HG03064 (cell line): ENCODE results near the gene CRYBB3.
"Not testable (repeated sequence)": the region's sequence is repeated elsewhere in the genome, so short reads cannot be mapped to it uniquely, and the experiment has no call there.

ENCODE experiments used
- ATAC-seq: cut with Tn5 transposase; IDR thresholded peaks from one replicate; pipeline ENCODE4 v1.9.1; 2021; ENCODE audit warnings: low read depth; ENCODE audit not compliant: unreplicated experiment

Gene CRYBB3

GRCh38 chr22:25238058-25238457 is 38.4 kb downstream of the CRYBB3 start:
- ATAC-seq, result not testable (repeated sequence)

- not testable (repeated sequence) for ATAC-seq
These were observed 55.5 kb downstream of the CRYBB3 start for GRCh38 chr22:25255169-25255568.
